G401.6 (cell line): ENCODE results near the gene NBPF1.
"Not testable (repeated sequence)": the region's sequence is repeated elsewhere in the genome, so short reads cannot be mapped to it uniquely, and the experiment has no call there.

Experiments
- FAIRE-seq: peaks from 2 replicates; lab custom pipeline; 2012; peaks lifted over from hg19 to GRCh38; lab: Jason Lieb, UNC

The NBPF1 gene

DNA sequence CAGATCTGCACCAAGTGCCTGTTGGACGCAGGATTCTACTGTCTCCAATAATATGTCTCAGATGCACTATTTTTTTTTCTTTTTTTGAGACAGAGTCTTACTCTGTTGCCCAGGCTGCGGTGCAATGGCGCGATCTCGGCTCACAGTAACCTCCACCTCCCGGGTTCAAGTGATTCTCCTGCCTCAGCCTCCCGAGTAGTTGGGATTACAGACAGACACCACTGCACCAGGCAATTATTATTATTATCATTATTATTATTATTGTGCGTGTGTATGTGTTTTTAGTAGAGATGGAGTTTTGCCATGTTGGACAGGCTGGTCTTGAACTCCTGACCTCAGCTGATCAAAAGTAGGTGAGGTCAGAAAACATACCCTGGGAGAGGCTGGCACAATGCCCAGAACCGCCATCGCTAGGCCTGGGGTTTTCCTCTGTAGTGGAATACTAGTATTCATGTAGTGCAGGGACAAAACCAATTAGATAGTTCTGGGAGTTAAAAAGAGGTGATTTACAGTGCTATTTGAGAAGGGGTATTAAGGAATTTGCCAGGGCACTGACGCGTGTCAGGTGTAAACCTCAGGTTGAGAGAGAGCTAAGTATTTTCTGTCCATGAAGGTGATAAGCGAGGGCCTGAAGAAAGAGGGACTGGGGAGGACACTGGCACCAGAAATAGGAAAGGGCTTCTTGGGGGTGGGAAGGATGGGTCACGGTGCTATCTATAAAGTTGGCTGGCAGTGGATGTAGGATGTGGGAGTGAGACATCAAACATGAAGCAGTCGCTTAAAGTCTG is 100.5 kb downstream of the NBPF1 start:
- FAIRE-seq, result not testable (repeated sequence)
